ENCODE measurements around the gene PMVK. TPM values are rescaled to one million over a fixed set of nuclear protein-coding genes. Genes with fewer than 3 reads are reported as not detected.
A peak's percentile ranks its signal among the peaks of the same experiment; 100 is the strongest.

The PMVK gene
- total RNA-seq, 1 donor from 2014 or later = 31.2 TPM

DNA sequence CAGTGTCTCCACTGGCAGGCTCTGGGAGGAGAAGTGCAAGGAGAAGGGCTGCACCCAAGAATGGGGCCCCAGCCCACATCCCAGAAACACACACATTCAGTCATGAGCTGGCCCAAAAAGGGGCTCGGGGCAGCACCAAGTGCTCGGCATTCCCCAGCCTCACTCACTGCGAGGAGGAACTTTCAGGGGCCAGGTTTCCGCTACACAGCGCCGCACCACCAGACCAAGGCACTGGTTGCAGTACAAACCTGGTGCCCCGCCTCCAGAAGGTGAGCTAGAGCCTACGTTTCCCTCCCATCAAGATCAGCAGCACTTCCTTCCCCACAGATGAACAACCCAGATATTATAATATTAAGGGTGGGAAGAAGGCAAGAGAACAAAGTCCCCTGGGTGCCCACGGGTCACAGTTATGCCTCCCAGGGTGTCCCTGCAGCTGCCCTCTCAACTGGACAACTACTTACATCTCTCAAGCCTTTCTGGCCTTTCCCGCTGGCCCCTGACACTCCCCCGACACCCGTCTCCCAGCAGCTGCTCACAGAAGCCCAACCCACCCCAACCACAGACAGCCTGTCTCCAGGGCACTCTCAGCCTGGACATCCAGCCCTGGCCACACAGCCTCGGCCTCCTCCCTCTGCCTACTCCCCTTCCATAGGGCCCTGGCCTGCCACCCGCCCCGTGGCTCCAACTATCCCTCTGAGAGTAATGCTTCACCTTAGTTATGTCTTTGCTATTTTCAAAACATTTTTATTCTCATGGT lies 15.6 kb upstream of the PMVK start:
- no peak for DNase-seq (ENCODE audit: low spot score)

DNA sequence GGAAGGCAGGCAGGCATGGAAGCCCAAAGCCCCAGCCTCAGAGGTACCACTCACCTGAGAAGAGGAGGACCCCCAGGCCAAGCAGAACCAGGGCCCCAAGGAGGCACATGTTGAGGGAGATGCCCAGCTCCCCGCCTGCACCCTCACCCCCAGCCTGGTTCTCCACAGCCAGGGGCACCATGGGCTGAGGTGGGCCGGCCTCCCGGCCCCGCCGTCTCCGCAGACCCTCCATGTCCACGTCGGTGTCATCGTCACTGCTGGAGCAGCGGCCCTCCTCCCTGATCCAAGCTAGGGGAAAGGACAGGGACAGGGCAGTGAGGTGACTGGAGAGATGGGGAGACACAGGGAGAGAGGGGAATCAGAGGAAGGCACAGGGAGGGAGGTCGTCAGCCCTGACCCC lies 11.6 kb upstream of the PMVK start:
- no peak for DNase-seq (ENCODE audit: low spot score)

DNA sequence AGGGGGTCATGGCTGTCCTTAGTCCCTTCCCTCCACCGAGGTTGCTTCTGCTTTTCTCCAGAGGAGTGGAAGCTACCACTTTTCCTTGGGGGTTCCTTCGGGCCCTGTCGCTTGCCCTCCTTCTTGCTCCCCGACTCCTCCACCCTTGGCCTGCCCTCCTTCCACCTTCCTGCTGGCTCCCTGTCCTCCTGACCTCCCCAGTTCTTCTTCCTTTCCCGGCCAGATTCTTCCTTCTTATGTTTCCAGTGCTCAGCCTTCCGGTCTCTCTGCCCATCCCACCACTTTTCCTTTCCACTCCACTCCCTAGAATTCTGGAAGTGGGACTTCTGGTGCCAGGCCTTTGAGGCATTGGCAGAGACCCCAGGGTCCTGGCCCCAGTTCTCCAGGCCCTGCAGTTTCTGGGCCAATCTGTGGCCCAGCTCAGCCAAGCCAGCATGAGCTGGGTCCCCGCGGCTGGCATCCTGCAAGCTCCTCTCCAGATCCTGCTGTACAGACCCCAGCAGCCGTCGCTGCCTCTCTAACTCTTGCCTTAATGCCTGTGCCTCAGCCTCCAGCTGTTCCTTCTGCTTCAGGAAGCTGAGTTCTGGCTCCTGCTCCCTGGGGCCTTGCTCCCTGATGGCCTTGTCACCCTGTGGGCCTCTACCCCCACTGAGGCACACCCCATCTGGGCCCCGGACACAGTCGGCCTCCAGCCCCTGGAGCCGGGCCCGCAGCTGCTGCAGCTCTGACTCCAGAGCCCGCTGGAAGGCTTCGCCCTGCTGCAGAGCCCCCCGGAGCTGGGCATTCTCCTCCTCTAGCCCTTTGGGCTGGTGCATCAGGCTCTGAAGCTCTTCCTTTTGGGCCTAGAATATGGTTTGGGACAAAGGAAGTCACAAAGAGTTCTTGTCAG lies 9.7 kb upstream of the PMVK start:
- DNase-seq (ENCODE audit: low spot score) = no peak

DNA sequence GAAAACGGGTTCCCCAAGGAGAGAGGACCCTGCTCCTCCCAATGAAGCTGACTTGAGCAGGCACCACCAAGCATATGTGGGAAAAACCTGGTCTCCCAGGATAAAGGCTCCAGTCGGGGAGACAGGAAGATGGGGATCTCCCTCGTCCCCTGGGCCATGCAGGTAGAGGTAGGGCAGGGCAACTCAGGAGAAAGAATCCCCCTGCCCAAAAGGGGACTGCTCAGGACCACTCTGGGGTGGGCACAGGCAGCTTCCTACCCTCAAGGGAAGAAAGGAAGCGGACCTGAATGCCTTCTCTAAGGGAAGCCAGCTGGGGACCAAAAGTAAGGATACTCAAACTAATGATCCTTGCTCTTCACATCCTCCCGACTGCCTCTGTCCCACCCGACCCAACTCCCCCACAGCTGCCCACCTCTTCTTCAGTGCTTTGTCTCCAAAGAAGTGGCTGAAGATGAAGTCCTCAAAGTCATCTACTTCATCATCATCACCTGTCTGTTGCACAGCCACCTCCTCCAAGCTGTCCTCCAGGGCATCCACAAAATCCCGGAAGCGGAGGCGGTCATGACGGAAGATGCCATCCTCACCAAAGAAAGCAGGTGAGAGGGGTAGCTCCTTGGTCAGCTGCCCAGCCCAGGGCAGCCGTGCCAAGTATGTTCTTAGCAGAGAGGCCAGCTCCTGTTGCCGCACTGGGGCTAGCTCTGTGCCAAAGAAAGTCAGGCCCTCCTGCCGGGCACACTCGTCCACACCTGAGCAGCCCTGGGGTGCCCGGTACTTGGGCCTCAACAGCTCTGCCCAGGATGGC lies 8.8 kb upstream of the PMVK start:
- no peak for DNase-seq (ENCODE audit: low spot score)

DNA sequence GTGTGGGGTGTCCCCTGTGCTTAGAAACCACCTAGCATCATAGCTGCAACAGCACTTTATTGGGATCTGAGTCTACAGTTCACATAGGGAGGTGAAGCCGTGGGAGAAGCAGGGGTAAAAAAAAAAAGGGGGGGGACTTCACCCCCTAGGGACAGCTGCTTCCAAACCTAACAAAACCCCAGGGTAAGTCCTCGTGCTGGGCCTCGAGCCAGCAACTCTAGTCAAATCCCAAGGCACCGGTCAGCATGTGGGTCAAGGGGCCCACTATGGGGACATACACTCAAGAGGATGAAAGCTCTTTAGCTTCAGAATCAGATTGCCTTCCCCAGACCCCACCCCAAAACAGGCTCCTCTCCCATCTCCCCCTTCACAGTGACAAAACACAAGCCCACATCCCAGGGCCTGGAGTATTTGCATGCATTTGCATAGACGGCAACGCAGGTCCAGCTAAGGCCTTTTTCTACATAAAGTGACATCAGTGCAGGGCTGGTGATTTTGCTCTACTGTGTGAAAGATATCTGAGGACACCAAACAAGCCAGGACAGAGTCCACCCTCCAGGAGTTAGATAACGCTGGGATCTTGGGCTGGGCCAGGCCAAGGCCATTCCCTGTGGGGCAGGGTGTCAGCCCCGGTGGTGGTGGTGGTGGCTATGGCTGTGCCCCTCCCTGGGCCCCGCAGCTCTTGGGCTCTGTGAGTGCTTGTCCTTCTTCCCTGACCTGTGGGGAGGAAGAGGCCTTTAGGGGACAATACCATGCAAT lies 8.1 kb upstream of the PMVK start:
- no peak for DNase-seq (ENCODE audit: low spot score)

DNA sequence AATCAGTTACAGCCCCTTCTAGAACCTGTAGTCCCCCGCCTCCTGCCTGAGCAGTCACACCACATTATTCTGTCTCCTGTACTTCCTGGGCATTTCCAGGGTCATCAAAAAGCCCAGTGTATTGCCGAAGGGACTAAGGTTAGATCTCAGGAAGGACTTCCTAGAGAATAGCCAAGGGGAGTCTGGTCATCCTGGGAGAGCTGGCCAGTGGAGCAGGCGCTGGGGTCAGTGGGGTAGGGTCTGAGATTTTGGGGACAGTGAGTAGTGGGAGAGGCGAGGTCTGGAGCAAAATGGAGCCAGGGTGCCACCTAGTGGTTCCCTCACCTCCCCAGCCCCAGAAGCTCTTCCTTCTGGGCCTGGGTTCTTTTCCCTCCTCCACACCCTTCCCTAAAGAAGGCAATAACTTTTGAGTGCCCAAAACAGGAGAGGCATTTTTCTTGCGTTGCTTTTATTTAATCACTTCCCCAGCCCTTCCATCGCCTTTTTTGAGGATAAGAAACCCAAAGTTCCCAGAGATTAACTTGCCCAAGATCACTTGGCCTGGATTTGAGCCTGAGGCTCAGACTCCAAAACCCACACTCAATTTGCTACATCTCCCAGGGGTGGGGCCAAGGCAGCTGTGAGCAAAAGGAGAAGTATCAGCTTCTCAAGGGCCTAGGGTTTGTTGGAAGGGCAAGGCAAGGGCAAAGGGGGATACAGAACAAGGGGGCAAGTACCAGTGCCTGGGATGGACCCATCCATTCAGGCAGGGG lies 7.3 kb upstream of the PMVK start:
- DNase-seq (ENCODE audit: low spot score) = no peak

DNA sequence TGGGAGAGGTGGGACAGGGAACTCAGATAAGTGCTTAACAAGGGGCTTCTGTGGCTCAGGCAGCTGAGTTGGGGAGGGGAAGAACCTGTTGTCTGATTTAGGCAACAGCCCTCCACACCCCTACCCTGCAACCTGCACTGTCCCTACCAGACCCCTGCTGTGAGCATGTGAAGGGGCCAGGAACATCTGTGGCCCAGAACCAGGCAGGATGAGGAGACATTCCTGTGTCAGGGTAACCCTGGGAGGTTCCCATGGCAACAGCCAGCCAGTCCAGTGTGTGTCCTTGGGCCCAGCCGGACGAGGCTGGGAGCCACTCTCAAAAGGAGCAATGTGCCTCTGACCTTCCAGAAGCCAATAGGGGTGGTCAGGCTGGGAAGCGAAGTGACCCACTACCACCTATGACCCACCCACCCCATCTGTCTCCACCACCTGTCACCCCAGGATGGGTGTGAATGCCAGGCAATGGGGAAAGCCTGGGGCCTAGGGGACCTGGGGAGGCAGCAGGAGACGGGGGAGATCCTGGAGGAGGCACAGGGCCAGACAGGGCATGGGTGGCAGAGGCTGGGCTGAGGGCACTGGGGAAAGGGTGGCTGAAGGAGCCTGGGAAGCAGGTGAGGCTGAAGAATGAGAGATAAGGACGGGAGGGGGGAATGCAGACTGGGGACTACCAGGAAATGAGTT lies 5.0 kb upstream of the PMVK start:
- no peak for DNase-seq (ENCODE audit: low spot score)

DNA sequence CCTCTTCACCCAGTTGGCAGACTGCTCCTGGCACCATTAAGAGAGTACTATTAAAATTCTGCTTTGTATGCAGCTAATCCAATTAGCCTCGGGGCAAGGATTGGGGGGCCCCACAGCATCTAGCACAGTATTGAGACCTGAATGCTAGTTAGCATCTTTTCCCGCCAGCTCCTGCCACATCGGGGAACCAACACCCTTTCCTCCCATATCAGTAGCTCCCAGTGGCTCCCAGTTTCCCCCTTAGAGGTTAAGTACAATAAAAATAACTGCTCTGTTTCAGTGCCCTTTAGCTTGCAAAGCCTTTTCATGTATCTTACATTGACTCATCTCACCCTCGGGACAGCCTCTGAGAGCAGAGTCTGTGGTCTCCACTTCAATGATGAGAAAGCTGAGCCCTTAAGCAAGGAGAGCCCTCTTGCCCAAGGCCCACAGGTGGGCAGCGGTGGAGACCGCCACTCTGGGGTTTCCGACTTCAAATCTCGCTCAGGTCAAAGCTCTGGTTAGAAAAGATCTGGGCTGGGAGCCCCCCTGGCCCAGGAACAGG lies 4.2 kb upstream of the PMVK start:
- no peak for DNase-seq (ENCODE audit: low spot score)

DNA sequence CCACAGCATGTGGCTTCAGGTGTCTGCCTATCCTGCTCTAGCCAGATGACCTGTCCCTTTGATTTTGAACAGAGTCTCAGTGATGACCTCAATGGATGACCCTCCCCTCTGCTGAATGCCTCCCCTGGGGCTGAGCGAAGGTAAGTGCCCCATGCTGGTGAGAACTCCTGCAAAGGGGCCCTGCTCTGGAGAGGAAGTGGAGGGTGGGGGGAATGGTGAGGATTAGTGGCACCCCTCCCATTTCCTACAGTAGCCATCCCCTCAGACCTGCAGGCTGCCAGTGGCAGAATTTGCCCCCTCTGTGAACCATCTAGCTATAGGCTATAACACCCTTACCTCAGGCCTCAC lies 3.7 kb upstream of the PMVK start:
- DNase-seq (ENCODE audit: low spot score) = no peak

DNA sequence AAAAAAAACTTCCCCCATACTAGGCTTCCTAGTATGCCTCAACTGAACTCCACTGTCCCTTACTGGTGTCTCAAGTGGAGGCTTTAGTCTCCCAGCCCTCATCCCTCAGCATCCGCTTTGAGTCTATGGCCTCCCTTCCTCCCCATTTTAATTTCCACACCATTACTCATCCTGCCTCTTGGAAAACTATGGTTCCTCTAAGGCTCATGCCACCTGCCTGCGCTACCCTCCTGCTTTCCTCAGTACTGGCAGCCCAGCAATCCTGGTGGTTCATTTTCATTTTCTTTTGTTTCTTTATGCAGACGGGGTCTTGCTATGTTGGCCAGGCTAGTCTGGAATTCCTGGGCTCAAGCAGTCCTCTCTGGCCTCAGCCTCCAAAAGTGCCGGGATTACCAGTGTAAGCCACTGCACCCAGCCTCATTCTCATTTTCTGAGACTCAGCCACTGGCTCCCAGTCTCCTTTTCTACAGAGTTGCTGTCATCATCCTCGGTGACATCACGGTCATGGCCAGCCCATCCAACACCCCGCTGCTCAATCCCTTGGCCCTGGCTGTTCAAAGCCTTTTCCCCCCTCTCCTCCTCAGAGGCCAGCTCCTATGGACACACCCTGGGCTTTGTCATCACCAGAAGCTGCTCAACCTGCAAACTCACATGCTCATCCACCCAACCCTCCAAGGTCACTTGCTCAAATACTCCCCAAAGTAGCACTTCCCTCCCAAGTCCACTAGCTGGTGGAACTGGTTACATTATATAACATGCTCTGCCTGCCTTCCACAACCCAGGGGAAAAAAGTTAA lies 2.3 kb upstream of the PMVK start:
- no peak for DNase-seq (ENCODE audit: low spot score)

DNA sequence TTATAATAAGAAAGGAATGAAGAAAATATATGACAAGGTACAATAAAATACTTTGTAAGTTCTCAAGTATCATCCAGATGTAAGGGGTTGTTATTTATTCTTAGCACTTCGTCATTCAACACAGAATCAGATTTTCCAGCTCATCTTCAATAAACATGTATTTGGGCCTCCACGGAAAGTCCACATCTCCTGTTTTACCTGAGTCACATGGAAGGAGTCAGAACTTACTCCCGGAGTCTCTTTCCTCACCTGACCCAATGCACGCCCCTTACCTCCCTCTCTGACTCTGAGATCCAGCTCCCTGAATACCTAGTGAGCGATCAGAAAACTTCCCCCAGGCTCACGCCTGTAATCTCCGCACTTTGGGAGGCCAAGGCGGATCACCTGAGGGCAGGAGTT lies 1.5 kb upstream of the PMVK start:
- no peak for DNase-seq (ENCODE audit: low spot score)

DNA sequence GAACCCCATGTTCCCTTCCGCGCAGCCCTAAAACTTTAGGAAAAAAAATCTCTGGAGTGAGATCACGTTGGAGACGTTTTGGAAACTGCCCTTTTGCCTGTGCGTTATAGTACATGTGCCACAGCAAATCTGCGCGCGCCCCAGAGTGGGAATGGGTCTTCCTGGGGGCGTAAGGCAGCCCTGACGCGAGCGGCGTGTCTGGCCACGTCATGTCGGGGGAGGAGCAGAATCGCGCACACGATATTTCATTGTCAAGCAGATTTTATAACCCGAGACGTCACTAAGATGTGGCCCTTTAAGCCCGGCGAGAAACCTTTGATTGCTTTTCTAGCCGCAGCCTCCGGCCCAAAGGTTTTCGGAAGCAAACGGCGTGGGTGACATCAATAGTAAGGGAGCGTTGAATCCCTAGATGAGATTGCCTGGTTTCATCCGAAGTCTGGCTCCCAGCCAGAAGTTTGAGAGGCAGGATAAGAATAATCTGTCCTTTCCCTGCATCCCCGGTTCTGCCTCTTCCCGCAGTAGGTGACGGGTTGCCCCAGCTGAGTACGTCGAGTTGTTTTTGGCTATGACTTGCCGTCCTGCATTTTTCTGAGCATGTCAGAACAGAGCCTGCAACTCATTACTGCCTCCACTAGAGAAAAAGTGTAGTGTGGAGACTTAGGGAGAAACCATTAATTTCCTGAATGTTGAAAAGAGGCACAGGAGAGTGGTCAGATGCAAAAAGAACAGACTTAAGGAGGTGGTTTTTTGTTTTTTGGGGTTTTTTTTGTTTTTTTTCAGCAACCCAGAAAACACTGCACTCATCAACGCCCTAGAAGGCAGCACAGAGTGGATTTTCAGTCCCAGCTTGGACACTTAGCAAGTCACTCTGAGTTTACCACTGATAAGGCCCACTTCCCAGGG lies 817 bp upstream of the PMVK start:
- DNase-seq (ENCODE audit: low spot score) = peak; percentile 97

DNA sequence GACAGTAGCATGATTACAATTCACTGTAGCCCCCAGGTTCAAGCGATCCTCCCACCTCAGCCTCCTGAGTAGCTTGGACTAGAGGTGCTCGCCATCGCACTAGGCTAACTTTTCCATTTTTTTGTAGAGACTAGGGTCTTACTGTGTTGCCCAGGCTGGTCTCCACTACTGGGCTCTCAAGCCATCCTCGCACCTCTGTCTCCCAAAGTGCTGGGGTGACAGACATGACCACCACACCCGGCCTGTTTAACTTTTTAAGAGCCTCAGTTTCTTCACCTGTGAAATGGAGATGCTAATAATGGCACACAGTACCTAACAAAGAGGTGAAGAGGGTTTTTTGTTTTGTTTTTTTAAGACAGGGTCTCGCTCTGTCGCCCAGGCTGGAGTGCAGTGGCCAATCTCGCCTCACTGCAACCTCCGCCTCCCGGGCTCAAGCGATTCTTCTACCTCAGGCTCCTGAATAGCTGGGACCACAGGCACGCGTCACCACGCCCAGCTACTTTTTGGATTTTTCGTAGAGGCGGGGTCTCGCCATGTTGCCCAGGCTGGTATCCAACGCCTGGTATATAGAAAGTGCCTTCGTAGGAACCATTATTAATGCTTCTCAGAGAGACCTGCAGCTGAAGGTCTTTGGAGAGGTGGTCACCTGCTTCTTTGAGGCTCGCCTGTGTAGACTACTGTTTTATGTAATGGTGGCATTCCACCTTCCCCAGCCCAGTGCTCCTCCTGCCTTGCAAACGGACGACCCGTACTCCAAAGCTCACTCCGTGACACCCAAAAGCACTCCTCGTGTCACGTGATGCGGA lies 567 bp downstream of the PMVK start:
- no peak for DNase-seq (ENCODE audit: low spot score)

DNA sequence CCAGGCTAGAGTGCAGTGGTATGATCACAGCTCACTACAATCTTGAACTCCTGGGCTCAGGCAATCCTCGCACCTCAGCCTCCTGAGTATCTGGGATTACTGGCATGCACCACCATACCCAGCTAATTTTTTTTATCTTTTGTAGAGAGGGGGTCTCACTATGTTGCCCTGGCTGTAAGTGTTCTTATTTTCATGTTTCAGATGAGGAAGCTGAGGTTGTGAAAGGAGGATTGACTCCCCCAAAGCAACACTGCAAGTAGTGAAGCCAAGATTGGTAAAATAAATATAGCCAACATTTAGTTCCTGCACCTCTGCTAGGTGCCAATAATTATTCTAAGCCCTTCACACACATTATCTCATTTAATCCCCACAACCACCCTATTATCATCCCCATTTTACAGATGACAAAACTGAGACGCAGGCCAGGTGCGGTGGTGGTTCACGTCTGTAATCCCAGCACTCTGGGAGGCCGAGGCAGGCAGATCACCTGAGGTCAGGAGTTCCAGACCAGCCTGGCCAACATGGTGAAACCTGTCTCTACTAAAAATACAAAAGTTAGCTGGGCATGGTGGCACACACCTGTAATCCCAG lies 2.1 kb downstream of the PMVK start:
- DNase-seq (ENCODE audit: low spot score) = no peak

DNA sequence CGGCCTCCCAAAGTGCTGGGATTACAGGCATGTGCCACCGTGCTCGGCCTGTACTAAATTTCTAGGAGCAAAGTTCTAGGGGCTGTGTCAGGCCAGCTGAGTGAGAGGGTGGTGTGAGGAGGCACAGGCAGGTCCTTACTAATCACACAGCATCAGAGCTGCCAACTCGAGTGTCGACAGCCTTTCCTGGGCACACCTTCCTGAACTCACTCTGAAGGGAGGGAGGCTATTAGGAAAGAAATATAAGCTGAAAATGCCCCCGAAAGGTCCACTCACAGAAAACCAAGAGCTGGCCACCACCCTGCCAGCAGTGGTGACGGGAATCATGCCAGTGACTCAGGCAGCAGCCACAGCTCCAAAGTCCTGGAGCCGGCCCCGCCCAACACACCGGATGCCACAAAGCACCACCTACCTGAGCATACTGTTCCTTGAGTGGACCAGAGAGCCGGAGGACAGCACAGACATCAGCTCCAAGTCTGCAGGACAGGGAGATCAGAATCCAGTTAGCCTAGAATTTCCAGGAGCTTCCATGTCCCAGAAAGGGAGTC lies 4.5 kb downstream of the PMVK start:
- DNase-seq (ENCODE audit: low spot score) = no peak

DNA sequence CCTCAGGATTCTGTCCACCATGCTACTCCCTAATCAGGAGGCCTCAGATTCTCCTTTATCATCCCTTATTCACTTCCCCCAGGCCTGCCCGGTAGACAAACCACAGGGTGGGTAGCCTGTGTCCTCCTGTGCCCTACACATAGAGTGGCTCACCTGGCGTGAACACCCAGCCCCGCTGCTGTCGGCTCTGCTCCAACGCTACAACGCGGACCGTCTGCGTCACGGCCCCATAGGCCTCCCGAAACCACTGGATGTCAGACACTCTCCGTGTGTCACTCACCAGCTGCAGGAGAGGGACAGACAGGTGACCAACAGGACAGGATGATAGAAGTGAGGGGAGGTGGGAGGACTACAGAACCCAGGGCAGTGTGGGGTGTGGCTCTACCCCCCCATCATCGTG lies 10.3 kb downstream of the PMVK start:
- DNase-seq (ENCODE audit: low spot score) = no peak

Data from mesenteric fat pad (tissue), 1 donor.